ENCODE results near the gene GNG14.

GNG14 gene

DNA sequence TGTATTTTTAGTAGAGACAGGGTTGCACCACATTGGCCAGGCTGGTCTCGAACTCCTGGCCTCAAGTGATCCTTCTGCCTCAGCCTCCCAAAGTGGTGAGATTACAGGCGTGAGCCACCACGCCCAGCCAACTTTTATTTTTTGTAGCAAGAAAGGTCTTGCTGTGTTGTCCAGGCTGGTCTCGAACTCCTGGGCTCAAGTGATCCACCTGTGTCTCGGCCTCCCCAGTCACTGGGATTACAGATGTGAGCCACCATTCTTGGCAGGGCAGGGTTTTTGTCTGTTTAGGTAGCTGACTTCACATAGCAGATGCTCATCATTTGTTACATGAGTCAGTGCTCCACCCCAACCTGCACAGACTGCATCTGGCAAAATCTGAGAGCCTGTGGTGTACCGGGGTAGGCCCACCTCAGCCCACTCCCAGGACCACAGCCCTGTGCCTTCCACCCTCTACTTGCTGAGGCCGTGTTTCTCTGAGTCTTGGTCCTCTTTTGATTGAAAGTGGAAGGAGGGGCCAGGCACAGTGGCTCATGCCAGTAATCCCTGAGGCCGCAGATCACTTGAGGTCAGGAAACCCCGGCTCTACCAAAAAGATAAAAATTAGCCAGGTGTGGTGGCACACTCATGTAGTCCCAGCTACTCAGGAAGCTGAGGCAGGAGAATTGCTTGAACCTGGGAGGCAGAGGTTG is 40.1 kb downstream of the GNG14 start:
- DNase-seq: no peak

GRCh38 chr19:12730064-12730463 is 42.3 kb downstream of the GNG14 start:
- DNase-seq: no peak

DNA sequence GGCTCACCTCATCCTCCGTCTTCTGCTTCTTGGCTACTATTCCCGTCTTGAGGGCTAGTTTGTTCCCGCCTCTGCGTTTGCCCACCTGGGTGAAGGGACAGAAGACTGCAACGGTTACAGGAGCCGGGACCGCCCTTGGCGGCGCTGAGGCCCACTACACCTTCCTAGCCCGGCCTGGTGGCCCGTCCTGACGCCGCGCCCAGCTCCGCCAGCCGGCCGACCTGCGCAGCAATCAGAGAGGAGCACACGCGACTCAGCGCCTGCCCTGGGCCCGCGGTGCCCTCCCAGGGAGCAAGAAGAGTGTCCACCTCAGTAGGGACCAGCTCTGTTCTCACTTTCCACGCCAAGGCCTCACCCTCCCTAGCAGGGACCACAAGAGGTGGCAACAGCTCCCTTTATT is 43.5 kb downstream of the GNG14 start:
- no peak for DNase-seq

- DNase-seq: peak in 1 of 2 experiments; percentile 15
These were observed 45.8 kb downstream of the GNG14 start for GRCh38 chr19:12733369-12734214.

DNA sequence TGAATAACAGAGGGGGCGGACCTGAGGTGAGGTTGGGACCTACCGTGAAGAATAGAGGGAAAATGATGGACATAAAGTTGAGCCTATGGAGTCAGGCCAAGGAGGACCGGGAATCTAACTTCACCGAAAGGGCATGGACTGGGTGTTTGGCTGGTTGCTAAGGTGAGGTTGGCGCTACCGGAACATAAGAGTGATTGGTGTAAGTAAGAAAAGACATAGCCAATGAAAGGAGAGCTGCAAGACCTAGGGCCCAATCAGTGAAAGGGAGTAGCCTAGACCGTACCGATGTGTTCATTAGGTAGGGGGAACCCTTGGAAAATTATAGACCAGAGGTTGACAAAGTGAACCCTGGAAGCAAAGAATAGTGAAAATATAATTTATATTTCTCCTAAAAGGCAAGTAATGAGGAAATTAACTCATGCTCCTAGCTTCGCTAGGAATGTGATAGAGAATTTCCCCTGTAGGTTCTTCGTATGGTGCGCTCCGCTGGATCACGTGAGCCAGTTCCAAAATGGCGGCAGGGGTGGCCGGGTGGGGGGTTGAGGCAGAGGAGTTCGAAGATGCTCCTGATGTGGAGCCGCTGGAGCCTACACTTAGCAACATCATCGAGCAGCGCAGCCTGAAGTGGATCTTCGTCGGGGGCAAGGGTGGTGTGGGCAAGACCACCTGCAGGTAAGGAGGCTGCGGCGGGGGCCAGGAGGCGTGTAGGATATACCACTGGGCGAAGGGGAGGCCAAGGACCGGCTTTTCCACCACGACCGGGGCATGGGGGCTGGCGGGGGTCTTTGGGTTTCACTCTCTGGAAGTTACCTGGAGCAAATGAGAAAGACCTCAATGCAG is 49.4 kb downstream of the GNG14 start, which contains the start of gene GET3:
GET3 (plus strand) TSS at position 503 of the 840 bp plus-strand sequence; CDS start at position 512, 9 bp downstream.
- DNase-seq: peak; percentile 70 to 75

GRCh38 chr19:12737835-12738351 is 50.1 kb downstream of the GNG14 start:
- DNase-seq: no peak
